ENCODE results near the gene LSM4. TPM values are rescaled to one million over a fixed set of nuclear protein-coding genes. Genes with fewer than 3 reads are reported as not detected.
A peak's percentile ranks its signal among the peaks of the same experiment; 100 is the strongest.

LSM4 gene
- total and polyA plus RNA-seq, 2 of the 4 experiments (the other 2 are of a cell fraction): 44.8 to 118 TPM

- Histone ChIP-seq H3K14ac (replicated peaks; ENCODE audit: low read depth, low read length) (0 out of 2 replicates have a peak overlapping the region, but pooled peaks have one; percentile 35), H4K91ac (ENCODE audit: insufficient read depth, low read depth, low read length) (peak overlapping the region; percentile 98), H3K27me3 (ENCODE audit: control insufficient read depth, insufficient read depth, low read length) (no peaks in the 10 kb centered on the region), H3K56ac (ENCODE audit: extremely low read depth, insufficient read depth, low read length) (no peak overlapping the region), H3K9me3 (ENCODE audit: control insufficient read depth, insufficient read depth, low read length) (no peaks in the 10 kb centered on the region), H2BK120ac (ENCODE audit: low read depth, low read length) (peak overlapping the region; percentile 9), H3K9me1 (ENCODE audit: insufficient read depth, low read length) (0 out of 2 replicates have a peak, but pooled peaks cover 2% of the 10 kb centered on the region), H3K18ac (ENCODE audit: low read depth, low read length) (peak overlapping the region; percentile 34; the same call in 1 of the 2 replicates), H3K79me1 (ENCODE audit: low read depth in 1 of 2, low read length in 2 of 2) (peaks cover 0 to 4% of the 10 kb centered on the region in 2 experiments; a peak in 1 of 4 replicates), H2AK5ac (ENCODE audit: low read depth, low read length) (peak overlapping the region; percentile 85), H3K4me2 (ENCODE audit: low read depth, low read length) (peak overlapping the region; percentile 24), H3K4me3 (ENCODE audit: insufficient read depth, low read depth, low read length) (0 out of 2 replicates have a peak overlapping the region, but pooled peaks have one; percentile 12), H4K8ac (ENCODE audit: low read depth in 2 of 2, low read length in 2 of 2) (peak overlapping the region; percentile 98 to 100), H2BK15ac (ENCODE audit: low read depth, low read length) (peak overlapping the region; percentile 48; the same call in 2 of the 3 replicates), H2BK20ac (ENCODE audit: low read depth, low read length) (0 out of 2 replicates have a peak overlapping the region, but pooled peaks have one; percentile 3), H4K20me1 (ENCODE audit: insufficient read depth, low read length) (no peaks in the 10 kb centered on the region), H3K23ac (ENCODE audit: low read depth, low read length) (no peak overlapping the region), H2BK5ac (ENCODE audit: low read depth, low read length, poor library complexity, severe bottlenecking) (no peak overlapping the region), H3K9ac (ENCODE audit: low read depth, low read length) (peak overlapping the region; percentile 32), H3K4me1 (ENCODE audit: control insufficient read depth, insufficient read depth, low read length) (peaks cover 23% of the 10 kb centered on the region), H2AFZ (replicated peaks; ENCODE audit: low read length, poor library complexity) (peak overlapping the region; percentile 95), H3K36me3 (ENCODE audit: control insufficient read depth, insufficient read depth, low read length) (no peaks in the 10 kb centered on the region), H4K5ac (ENCODE audit: low read depth, low read length) (peak overlapping the region; percentile 66), H3K4ac (ENCODE audit: low read depth, low read length) (peak overlapping the region; percentile 99), H3K27ac (ENCODE audit: insufficient read depth, low read length) (peak overlapping the region; percentile 92), H2AK9ac (replicated peaks; ENCODE audit: low read depth, low read length, poor library complexity) (peak overlapping the region; percentile 13)
- ATAC-seq (ENCODE audit: low read depth) (no peak), DNase-seq (no peak)
- dilution Hi-C loops (cut with HindIII; ENCODE audit: low sequenced_read_pairs, unreplicated experiment): no loop called here
- WGBS, 2 experiments (ENCODE audit: extremely low coverage in 2 of 2, insufficient read length in 1 of 2): 82% methylated on average over 5 of the region's 21 CpGs; no CpG with 5 or more reads in 1 of the 2 experiments
- POLR2A ChIA-PET (ENCODE audit: unreplicated experiment): interaction anchor here (2.4 kb wide), 1 partner anchor 9 kb away, joined by 17 read pairs; the partner anchor contains the start of gene JUND
- intact Hi-C loops (cut with micrococcal nuclease): loop anchor here (1.0 kb wide), 1 partner anchor 9 kb away; no protein-coding TSS in a partner anchor
- TF ChIP-seq NFE2L2 (IDR thresholded peaks at IDR 0.05; ENCODE audit: low read depth, low read length) (no peak), MAZ (IDR thresholded peaks at IDR 0.05; ENCODE audit: borderline replicate concordance, low read depth, low read length) (no peak), RCOR1 (IDR thresholded peaks at IDR 0.05; ENCODE audit: insufficient replicate concordance, low read length) (no peak), SMC3 (IDR thresholded peaks at IDR 0.05; ENCODE audit: low read depth, low read length) (no peak), CTCF (conservative IDR thresholded peaks at IDR 0.05; ENCODE audit: low read depth, low read length) (no peak)
- CTCF ChIA-PET: no interaction called here
- no TSS peak for BruUV-seq (replicated peaks)
- in situ Hi-C loops (cut with MboI; ENCODE audit: low sequenced_read_pairs): no loop called here
Observed at GRCh38 chr19:18291019-18291524, 31.8 kb downstream of the LSM4 start.

All from IMR-90 (cell line).